ENCODE measurements around the gene PURB. TPM values are rescaled to one million over a fixed set of nuclear protein-coding genes. Genes with fewer than 3 reads are reported as not detected.

The PURB gene
- total RNA-seq, 2 donors from 2014 or later = 10.5 to 10.9 TPM

GRCh38 chr7:44894888-44895580 is 9.7 kb upstream of the PURB start:
- H3K4me3 ChIP-seq = no peak overlapping the region
- TF ChIP-seq POLR2A (IDR thresholded peaks at IDR 0.05) = no peak
- TF ChIP-seq, protein P1, sequence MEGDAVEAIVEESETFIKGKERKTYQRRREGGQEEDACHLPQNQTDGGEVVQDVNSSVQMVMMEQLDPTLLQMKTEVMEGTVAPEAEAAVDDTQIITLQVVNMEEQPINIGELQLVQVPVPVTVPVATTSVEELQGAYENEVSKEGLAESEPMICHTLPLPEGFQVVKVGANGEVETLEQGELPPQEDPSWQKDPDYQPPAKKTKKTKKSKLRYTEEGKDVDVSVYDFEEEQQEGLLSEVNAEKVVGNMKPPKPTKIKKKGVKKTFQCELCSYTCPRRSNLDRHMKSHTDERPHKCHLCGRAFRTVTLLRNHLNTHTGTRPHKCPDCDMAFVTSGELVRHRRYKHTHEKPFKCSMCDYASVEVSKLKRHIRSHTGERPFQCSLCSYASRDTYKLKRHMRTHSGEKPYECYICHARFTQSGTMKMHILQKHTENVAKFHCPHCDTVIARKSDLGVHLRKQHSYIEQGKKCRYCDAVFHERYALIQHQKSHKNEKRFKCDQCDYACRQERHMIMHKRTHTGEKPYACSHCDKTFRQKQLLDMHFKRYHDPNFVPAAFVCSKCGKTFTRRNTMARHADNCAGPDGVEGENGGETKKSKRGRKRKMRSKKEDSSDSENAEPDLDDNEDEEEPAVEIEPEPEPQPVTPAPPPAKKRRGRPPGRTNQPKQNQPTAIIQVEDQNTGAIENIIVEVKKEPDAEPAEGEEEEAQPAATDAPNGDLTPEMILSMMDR (IDR thresholded peaks at IDR 0.05) = no peak
- no peaks in the 10 kb centered on the region for H3K9me3 ChIP-seq
- H3K36me3 ChIP-seq (replicated peaks in 1 of 2; ENCODE audit: insufficient read depth in 1 of 2, low read depth in 2 of 2) = no peaks in the 10 kb centered on the region
- intact Hi-C loops (cut with DNase I) = no loop called here
- WGBS, 2 donors = 83 to 86% methylated on average over 4 of the region's 4 CpGs
- DNase-seq (no peak), ATAC-seq (no peak)
- H3K27ac ChIP-seq = no peak overlapping the region
- no peaks in the 10 kb centered on the region for H3K27me3 ChIP-seq
- peaks cover 13% of the 10 kb centered on the region for H3K4me1 ChIP-seq

DNA sequence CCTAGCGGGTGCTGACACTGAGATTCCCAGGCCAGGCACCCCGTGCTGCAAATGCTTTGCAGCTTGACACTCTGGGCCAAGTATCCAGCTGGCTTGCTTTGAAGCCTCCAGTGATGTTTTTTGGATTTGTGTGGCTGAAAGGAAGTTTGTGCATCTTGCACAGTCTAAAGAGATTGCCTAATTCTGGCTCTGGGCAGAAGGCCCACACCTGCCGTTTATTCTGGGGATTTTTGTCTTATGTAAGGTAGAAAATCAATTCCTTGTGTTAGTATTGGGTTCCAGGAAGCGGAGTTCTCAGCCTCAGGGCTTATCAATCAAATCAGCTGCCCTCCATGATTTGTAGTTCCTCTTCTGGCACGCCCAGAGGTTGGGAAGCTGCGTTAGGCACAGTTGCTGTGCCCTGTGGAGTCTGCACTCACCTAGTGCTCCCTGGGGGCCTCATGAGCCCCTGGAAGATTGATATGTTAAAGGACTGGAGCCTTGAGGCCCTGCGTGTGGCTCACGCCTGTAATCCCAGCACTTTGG is 8.4 kb upstream of the PURB start:
- Histone ChIP-seq H3K27ac (peak overlapping the region in 3 of 4 donors; percentile 60 to 74 (median 60)), H3K9me3 (no peaks in the 10 kb centered on the region), H3K4me3 (no peak overlapping the region), H3K4me1 (peaks cover 13% of the 10 kb centered on the region), H3K27me3 (no peaks in the 10 kb centered on the region), H3K36me3 (replicated peaks in 1 of 2; ENCODE audit: insufficient read depth in 1 of 2, low read depth in 2 of 2) (no peaks in the 10 kb centered on the region)
- TF ChIP-seq, protein P1 (IDR thresholded peaks at IDR 0.05) = no peak
- no peak for TF ChIP-seq POLR2A (IDR thresholded peaks at IDR 0.05)
- intact Hi-C loops (cut with DNase I) = no loop called here
- 39 to 46% methylated on average over 7 to 8 of the region's 8 CpGs for WGBS, 2 donors
- DNase-seq (peak; percentile 27 to 52 (median 36)), ATAC-seq (peak; percentile 92)

- peak overlapping the region in 1 of 4 donors; percentile 11 for H3K27ac ChIP-seq
- intact Hi-C loops (cut with DNase I) = no loop called here
- no peak for TF ChIP-seq POLR2A (IDR thresholded peaks at IDR 0.05)
- TF ChIP-seq, protein P1 (IDR thresholded peaks at IDR 0.05) = no peak
Measured at GRCh38 chr7:44891791-44892190, 6.5 kb upstream of the PURB start.

GRCh38 chr7:44891372-44891771 is 6.0 kb upstream of the PURB start:
- H3K9me3 ChIP-seq = no peaks in the 10 kb centered on the region
- no peak for TF ChIP-seq POLR2A (IDR thresholded peaks at IDR 0.05)
- TF ChIP-seq, protein P1 (IDR thresholded peaks at IDR 0.05) = no peak
- WGBS, 2 donors = 60 to 62% methylated on average over 2 of the region's 2 CpGs
- H3K4me3 ChIP-seq = no peak overlapping the region
- ATAC-seq (no peak), DNase-seq (no peak)
- intact Hi-C loops (cut with DNase I) = no loop called here
- H3K36me3 ChIP-seq (replicated peaks in 1 of 2; ENCODE audit: insufficient read depth in 1 of 2, low read depth in 2 of 2) = no peaks in the 10 kb centered on the region
- peaks cover 17% of the 10 kb centered on the region for H3K4me1 ChIP-seq
- peak overlapping the region in 1 of 4 donors; percentile 11 for H3K27ac ChIP-seq
- no peaks in the 10 kb centered on the region for H3K27me3 ChIP-seq

More at GRCh38 chr7:44891791-44892190, 6.5 kb upstream of the PURB start:
- ATAC-seq = no peak
- Histone ChIP-seq H3K36me3 (replicated peaks in 1 of 2; ENCODE audit: insufficient read depth in 1 of 2, low read depth in 2 of 2) (no peaks in the 10 kb centered on the region), H3K4me3 (no peak overlapping the region), H3K9me3 (no peaks in the 10 kb centered on the region), H3K4me1 (peaks cover 13% of the 10 kb centered on the region), H3K27me3 (no peaks in the 10 kb centered on the region)
- DNase-seq = no peak
- WGBS, 2 donors = 89 to 100% methylated on average over 1 of the region's 1 CpG
